NT2/D1 (cell line): ENCODE data around the gene GXYLT1.

Experiments
- SUZ12 ChIP-seq: IDR thresholded peaks from 2 replicates; pipeline ENCODE4 v1.6.1; 2011; ENCODE audit not compliant: insufficient read length, insufficient read depth; ENCODE audit errors: extremely low read depth
- YY1 ChIP-seq: IDR thresholded peaks from 2 replicates; pipeline ENCODE4 v1.6.1; 2011; ENCODE audit not compliant: insufficient read length, insufficient read depth
- ZNF274 ChIP-seq: IDR thresholded peaks from 2 replicates; pipeline ENCODE4 v1.6.1; 2011; ENCODE audit warnings: mild to moderate bottlenecking, low read depth, low read length

DNA sequence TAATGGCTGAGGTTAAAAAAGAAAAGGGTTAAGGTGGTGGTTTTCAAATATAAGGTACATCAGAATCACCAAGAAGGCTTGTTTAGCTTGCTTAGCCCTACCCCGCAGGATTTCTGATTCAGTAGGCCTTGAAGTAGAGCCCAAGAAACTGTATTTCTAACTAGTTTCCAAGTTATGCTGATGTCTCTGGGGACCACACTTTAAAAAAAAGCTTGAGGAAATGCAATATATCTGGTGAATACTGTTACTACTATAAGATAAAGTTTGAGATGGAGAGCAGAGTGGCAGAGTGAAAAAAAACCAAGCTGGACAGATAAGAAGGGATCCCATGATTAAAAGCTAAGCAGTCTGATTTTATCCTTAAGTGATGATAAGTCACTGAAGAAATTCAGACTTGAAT, 18.3 kb upstream of the GXYLT1 start:
- no peak for TF ChIP-seq YY1
- no peak for TF ChIP-seq ZNF274
- no peak for TF ChIP-seq SUZ12
